ENCODE measurements around the gene C4B.
"Not testable (repeated sequence)": the region's sequence is repeated elsewhere in the genome, so short reads cannot be mapped to it uniquely, and the experiment has no call there.

- not testable (repeated sequence) for TF ChIP-seq POLR2A, CTCF (IDR thresholded peaks at IDR 0.05)
Observed at GRCh38 chr6:31976065-31976464, 38.5 kb upstream of the C4B start.

Data from esophagus squamous epithelium (tissue), 4 donors.